SK-N-SH (cell line): Measurements from ENCODE around the gene NUAK1. TPM values are rescaled to one million over a fixed set of nuclear protein-coding genes. Genes with fewer than 3 reads are reported as not detected.

Experiments
- CTCF ChIA-PET: fragments of 300-600, 350-600 bp; formaldehyde crosslinking; extraction: SDS; loops from one replicate; lab custom pipeline; 2021; lab: Yijun Ruan, JAX
- POLR2A ChIA-PET: fragments of 350-600 bp; sonication (Branson Sonifier 250); formaldehyde crosslinking; extraction: SDS; loops from one replicate; lab custom pipeline; 2020; ENCODE audit warnings: antibody characterized with exemption, inconsistent platforms; lab: Yijun Ruan, JAX
- DNase-seq: peaks from one replicate; pipeline ENCODE4 v3.0.0; 2012
- H2AFZ ChIP-seq: fragments of 200-600 bp; sonication (generic); 2 replicates; pipeline ENCODE4 v1.8.1; 2016; ENCODE audit warnings: antibody characterized with exemption, mild to moderate bottlenecking, low read depth
- H3F3A ChIP-seq: fragments of 200-600 bp; sonication (generic); replicated peaks from 2 replicates; pipeline ENCODE3; 2016; ENCODE audit warnings: antibody characterized with exemption, mild to moderate bottlenecking; ENCODE audit not compliant: insufficient read depth
- H3K27ac ChIP-seq, 2 experiments: fragments of 200-500 bp in 1 of 2; fragments of 200-600 bp in 1 of 2; sonication (Bioruptor generic) in 1 of 2; sonication (generic), shearing (Covaris generic) in 1 of 2; 2 replicates each; pipeline versions ENCODE4 v1.5.1 to v1.6.1; 2014 to 2016; ENCODE audit warnings: low read depth in 2 of 2, inconsistent platforms in 1 of 2, low read length in 1 of 2, mild to moderate bottlenecking in 1 of 2, mixed read lengths in 1 of 2
- H3K27me3 ChIP-seq: fragments of 200-600 bp; sonication (generic), shearing (Covaris generic); 2 replicates; pipeline ENCODE4 v1.6.1; 2016; ENCODE audit warnings: mixed run types; ENCODE audit not compliant: insufficient read depth
- H3K36me3 ChIP-seq, 2 experiments: fragments of 200-500 bp in 1 of 2; fragments of 200-600 bp in 1 of 2; sonication (Bioruptor generic) in 1 of 2; sonication (generic) in 1 of 2; replicated peaks in 1 of 2; 2 replicates each; pipeline versions ENCODE3 to v1.5.1; 2014 to 2016; ENCODE audit warnings: low read length in 1 of 2, mild to moderate bottlenecking in 1 of 2; ENCODE audit not compliant: insufficient read depth in 2 of 2, control insufficient read depth in 1 of 2
- H3K4me1 ChIP-seq, 2 experiments: fragments of 200-500 bp in 1 of 2; fragments of 200-600 bp in 1 of 2; sonication (Bioruptor generic) in 1 of 2; sonication (generic), shearing (Covaris generic) in 1 of 2; 2 replicates each; pipeline versions ENCODE4 v1.5.1 to v1.6.1; 2014 to 2016; ENCODE audit warnings: low read depth in 1 of 2, low read length in 1 of 2, mixed run types in 1 of 2; ENCODE audit not compliant: insufficient read depth in 2 of 2, control insufficient read depth in 1 of 2
- H3K4me2 ChIP-seq: fragments of 200-600 bp; sonication (generic), shearing (Covaris generic); 2 replicates; pipeline ENCODE4 v1.6.1; 2017; ENCODE audit warnings: mixed run types
- H3K4me3 ChIP-seq, 2 experiments: fragments of 200-500 bp in 1 of 2; fragments of 200-600 bp in 1 of 2; sonication (Bioruptor generic) in 1 of 2; sonication (generic), shearing (Covaris generic) in 1 of 2; 2 replicates each; pipeline versions ENCODE4 v1.5.1 to v1.8.1; 2014 to 2016; ENCODE audit warnings: low read depth in 2 of 2, inconsistent platforms in 1 of 2, low read length in 1 of 2, mild to moderate bottlenecking in 1 of 2, mixed read lengths in 1 of 2, moderate library complexity in 1 of 2
- H3K79me2 ChIP-seq: fragments of 200-600 bp; sonication (generic); 2 replicates; pipeline ENCODE4 v1.8.1; 2017; ENCODE audit warnings: mild to moderate bottlenecking; ENCODE audit not compliant: insufficient read depth
- H3K9ac ChIP-seq: fragments of 200-600 bp; sonication (generic); 2 replicates; pipeline ENCODE4 v1.6.1; 2017; ENCODE audit warnings: mixed run types
- H3K9me2 ChIP-seq: fragments of 200-600 bp; sonication (generic); 2 replicates; pipeline ENCODE4 v1.6.1; 2017; ENCODE audit warnings: mixed run types
- H3K9me3 ChIP-seq: fragments of 200-600 bp; sonication (generic); 2 replicates; pipeline ENCODE4 v1.6.1; 2017; ENCODE audit warnings: mixed run types, mild to moderate bottlenecking, moderate library complexity
- H4K20me1 ChIP-seq: fragments of 200-600 bp; sonication (generic); 2 replicates; pipeline ENCODE4 v1.6.1; 2017; ENCODE audit warnings: mild to moderate bottlenecking, mixed run types; ENCODE audit not compliant: insufficient read depth
- CHD2 ChIP-seq: fragments of 150-350 bp; IDR thresholded peaks from 2 replicates; pipeline ENCODE4 v1.6.1; 2018; ENCODE audit warnings: low read length; ENCODE audit not compliant: partially characterized antibody
- ELF1 ChIP-seq: IDR thresholded peaks from 2 replicates; pipeline ENCODE4 v1.4.0; 2012
- EZH2phosphoT487 ChIP-seq: fragments of 200-600 bp; sonication (generic); IDR thresholded peaks from 2 replicates; pipeline ENCODE4 v1.6.1; 2017; ENCODE audit warnings: low read depth, mixed run types, mild to moderate bottlenecking, antibody characterized with exemption, moderate library complexity, borderline replicate concordance
- FOXJ3 ChIP-seq: sonication (generic); formaldehyde crosslinking; IDR thresholded peaks from 2 replicates; pipeline ENCODE4 v1.5.1; 2020; ENCODE audit warnings: mild to moderate bottlenecking, missing genetic modification reagents
- GABPA ChIP-seq: IDR thresholded peaks from 2 replicates; pipeline ENCODE4 v1.4.0; 2012; ENCODE audit warnings: low read depth, mild to moderate bottlenecking
- GATA2 ChIP-seq: sonication (generic); formaldehyde crosslinking; IDR thresholded peaks from 2 replicates; pipeline ENCODE4 v1.5.0; 2020; ENCODE audit warnings: mild to moderate bottlenecking, missing genetic modification reagents
- JUND ChIP-seq: IDR thresholded peaks from 2 replicates; pipeline ENCODE4 v1.4.0; 2012
- MXI1 ChIP-seq: IDR thresholded peaks from 2 replicates; pipeline ENCODE4 v1.6.1; 2012; ENCODE audit warnings: mild to moderate bottlenecking, low read depth, low read length, improper control_type of control experiment
- NRF1 ChIP-seq: IDR thresholded peaks from 2 replicates; pipeline ENCODE4 v1.6.1; 2012; ENCODE audit warnings: low read depth, mild to moderate bottlenecking, low read length
- POLR2AphosphoS5 ChIP-seq: IDR thresholded peaks from 2 replicates; pipeline ENCODE4 v1.6.1; 2012; ENCODE audit warnings: low read depth, low read length
- RXRA ChIP-seq: IDR thresholded peaks from 2 replicates; pipeline ENCODE4 v1.4.0; 2012; ENCODE audit warnings: low read depth, mild to moderate bottlenecking, borderline replicate concordance
- SMC3 ChIP-seq: IDR thresholded peaks from 2 replicates; pipeline ENCODE4 v1.6.1; 2012; ENCODE audit warnings: low read depth, low read length, improper control_type of control experiment
- TAF1 ChIP-seq: IDR thresholded peaks from 2 replicates; pipeline ENCODE4 v1.6.1; 2012; ENCODE audit warnings: low read depth, mild to moderate bottlenecking, low read length, moderate library complexity, borderline replicate concordance
- TCF12 ChIP-seq: IDR thresholded peaks from 2 replicates; pipeline ENCODE4 v1.4.0; 2012
- TEAD4 ChIP-seq: IDR thresholded peaks from 2 replicates; pipeline ENCODE4 v1.4.0; 2012; ENCODE audit warnings: mild to moderate bottlenecking, borderline replicate concordance; ENCODE audit not compliant: insufficient read depth
- WGBS: methylation state at CpG from one replicate; pipeline ENCODE4 v1.1.6; 2017; ENCODE audit warnings: low lambda C conversion rate; 5-methylcytosine and 5-hydroxymethylcytosine counted together
- polyA plus RNA-seq, 3 experiments: library from polyadenylated mRNA; depleted of rRNA; stranded (reverse); fragments of >200 nt; gene quantifications; 2 replicates each; pipeline ENCODE4 v1.2.3, GENCODE V29; 2012
- TF ChIP-seq, protein P1 (sequence below): IDR thresholded peaks from 2 replicates; pipeline ENCODE4; 2012
- TF ChIP-seq, protein P2 (sequence below): fragments of 150-350 bp; IDR thresholded peaks from 2 replicates; pipeline ENCODE4 v1.6.1; 2017; ENCODE audit warnings: antibody characterized with exemption, low read length, low read depth, borderline replicate concordance
- TF ChIP-seq, protein P3 (sequence below): IDR thresholded peaks from 2 replicates; pipeline ENCODE4 v1.4.0; 2012; ENCODE audit warnings: low read depth
- TF ChIP-seq, protein P4 (sequence below): fragments of 150-350 bp; IDR thresholded peaks from 2 replicates; pipeline ENCODE4 v1.6.1; 2016; ENCODE audit warnings: mild to moderate bottlenecking, low read depth, low read length
- TF ChIP-seq, protein P5 (sequence below): IDR thresholded peaks from 2 replicates; pipeline ENCODE4 v1.4.0; 2012; ENCODE audit warnings: low read depth, borderline replicate concordance
- TF ChIP-seq, protein P6 (sequence below): IDR thresholded peaks from 2 replicates; pipeline ENCODE4 v1.4.0; 2012; ENCODE audit warnings: low read depth, borderline replicate concordance

The NUAK1 gene
- polyA plus RNA-seq, 1 of the 3 experiments (the other 2 are of a cell fraction) = 8.1 TPM

DNA sequence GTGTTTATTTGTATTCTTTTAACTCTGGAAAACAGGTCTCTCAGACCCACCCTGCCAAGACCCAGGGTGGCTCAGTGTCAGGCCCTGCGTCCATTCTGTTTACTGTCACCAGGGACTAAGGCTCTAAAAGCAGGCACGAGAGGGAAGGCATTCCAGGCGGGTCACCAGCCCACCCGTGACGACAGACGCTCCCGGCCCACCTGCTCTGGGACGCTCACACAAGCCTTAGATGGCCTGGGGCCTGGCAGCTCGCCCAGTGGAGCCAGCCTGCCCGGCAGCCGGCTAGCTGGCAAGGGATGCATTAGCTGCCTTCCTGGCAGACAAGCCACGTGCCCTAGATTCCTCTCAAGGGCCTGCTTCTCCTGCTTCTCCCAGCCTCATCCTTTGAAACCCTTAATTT, 9.2 kb upstream of the NUAK1 start (continued):
- TF ChIP-seq, protein P1, sequence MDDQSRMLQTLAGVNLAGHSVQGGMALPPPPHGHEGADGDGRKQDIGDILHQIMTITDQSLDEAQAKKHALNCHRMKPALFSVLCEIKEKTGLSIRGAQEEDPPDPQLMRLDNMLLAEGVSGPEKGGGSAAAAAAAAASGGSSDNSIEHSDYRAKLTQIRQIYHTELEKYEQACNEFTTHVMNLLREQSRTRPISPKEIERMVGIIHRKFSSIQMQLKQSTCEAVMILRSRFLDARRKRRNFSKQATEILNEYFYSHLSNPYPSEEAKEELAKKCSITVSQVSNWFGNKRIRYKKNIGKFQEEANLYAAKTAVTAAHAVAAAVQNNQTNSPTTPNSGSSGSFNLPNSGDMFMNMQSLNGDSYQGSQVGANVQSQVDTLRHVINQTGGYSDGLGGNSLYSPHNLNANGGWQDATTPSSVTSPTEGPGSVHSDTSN = no peak
- TF ChIP-seq FOXJ3 (CRISPR knock-in tag) (0 out of 2 replicates have a peak, but pooled peaks have one; percentile 50), GABPA (no peak), TAF1 (no peak), TCF12 (peak; percentile 34; the same call in 1 of the 2 replicates)
- TF ChIP-seq, protein P2, sequence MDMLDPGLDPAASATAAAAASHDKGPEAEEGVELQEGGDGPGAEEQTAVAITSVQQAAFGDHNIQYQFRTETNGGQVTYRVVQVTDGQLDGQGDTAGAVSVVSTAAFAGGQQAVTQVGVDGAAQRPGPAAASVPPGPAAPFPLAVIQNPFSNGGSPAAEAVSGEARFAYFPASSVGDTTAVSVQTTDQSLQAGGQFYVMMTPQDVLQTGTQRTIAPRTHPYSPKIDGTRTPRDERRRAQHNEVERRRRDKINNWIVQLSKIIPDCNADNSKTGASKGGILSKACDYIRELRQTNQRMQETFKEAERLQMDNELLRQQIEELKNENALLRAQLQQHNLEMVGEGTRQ = no peak
- TF ChIP-seq, protein P3, sequence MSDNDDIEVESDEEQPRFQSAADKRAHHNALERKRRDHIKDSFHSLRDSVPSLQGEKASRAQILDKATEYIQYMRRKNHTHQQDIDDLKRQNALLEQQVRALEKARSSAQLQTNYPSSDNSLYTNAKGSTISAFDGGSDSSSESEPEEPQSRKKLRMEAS = peak; percentile 77

DNA sequence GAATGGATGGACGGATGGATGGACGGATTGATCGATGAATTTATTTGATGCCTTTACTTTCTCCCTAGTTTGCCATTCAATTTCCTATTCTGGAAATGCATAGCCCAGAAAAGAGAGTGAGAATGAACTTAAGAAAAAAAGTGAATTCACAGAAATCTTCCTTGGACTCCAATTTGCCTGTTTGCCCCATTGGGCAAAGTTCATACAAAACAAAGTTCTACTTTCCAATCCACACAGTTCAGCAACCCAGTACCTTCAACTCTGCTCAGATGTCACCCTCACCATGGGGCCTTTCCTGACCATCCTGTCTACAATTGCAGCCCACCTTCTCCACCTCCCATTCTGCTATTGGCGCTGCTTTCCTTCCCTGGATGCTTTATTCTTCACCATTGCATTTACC, 8.2 kb upstream of the NUAK1 start:
- peaks cover 4% of the 10 kb centered on the region; the same call in 1 of the 2 replicates for H3K79me2 ChIP-seq
- H3K36me3 ChIP-seq = no peaks in the 10 kb centered on the region
- no peaks in the 10 kb centered on the region for H3K9me2 ChIP-seq
- peaks cover 14% of the 10 kb centered on the region for H3F3A ChIP-seq
- ChIA-PET POLR2A (no interaction called here), CTCF (interaction anchor here (2.6 to 3.5 kb wide), 2 partner anchors 10 kb away, joined by 8 to 29 read pairs; no protein-coding TSS in a partner anchor)
- no peak overlapping the region for H3K4me2 ChIP-seq
- H4K20me1 ChIP-seq = no peaks in the 10 kb centered on the region
- H3K9ac ChIP-seq = no peak overlapping the region
- no peaks in the 10 kb centered on the region for H3K27me3 ChIP-seq
- no peaks in the 10 kb centered on the region for H3K9me3 ChIP-seq
- H3K4me3 ChIP-seq = no peak overlapping the region
- no peak overlapping the region for H3K27ac ChIP-seq
- 94% methylated on average over 4 of the region's 4 CpGs for WGBS
- TF ChIP-seq POLR2AphosphoS5 (no peak), ELF1 (no peak), GATA2 (CRISPR knock-in tag) (no peak), NRF1 (no peak), CHD2 (no peak), RXRA (no peak), EZH2phosphoT487 (no peak), TEAD4 (no peak), SMC3 (no peak), MXI1 (no peak), JUND (no peak)
- TF ChIP-seq, protein P2 = no peak
- TF ChIP-seq, protein P4, sequence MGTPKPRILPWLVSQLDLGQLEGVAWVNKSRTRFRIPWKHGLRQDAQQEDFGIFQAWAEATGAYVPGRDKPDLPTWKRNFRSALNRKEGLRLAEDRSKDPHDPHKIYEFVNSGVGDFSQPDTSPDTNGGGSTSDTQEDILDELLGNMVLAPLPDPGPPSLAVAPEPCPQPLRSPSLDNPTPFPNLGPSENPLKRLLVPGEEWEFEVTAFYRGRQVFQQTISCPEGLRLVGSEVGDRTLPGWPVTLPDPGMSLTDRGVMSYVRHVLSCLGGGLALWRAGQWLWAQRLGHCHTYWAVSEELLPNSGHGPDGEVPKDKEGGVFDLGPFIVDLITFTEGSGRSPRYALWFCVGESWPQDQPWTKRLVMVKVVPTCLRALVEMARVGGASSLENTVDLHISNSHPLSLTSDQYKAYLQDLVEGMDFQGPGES = no peak
- TF ChIP-seq, protein P5, sequence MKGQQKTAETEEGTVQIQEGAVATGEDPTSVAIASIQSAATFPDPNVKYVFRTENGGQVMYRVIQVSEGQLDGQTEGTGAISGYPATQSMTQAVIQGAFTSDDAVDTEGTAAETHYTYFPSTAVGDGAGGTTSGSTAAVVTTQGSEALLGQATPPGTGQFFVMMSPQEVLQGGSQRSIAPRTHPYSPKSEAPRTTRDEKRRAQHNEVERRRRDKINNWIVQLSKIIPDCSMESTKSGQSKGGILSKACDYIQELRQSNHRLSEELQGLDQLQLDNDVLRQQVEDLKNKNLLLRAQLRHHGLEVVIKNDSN = no peak
- TF ChIP-seq, protein P6, sequence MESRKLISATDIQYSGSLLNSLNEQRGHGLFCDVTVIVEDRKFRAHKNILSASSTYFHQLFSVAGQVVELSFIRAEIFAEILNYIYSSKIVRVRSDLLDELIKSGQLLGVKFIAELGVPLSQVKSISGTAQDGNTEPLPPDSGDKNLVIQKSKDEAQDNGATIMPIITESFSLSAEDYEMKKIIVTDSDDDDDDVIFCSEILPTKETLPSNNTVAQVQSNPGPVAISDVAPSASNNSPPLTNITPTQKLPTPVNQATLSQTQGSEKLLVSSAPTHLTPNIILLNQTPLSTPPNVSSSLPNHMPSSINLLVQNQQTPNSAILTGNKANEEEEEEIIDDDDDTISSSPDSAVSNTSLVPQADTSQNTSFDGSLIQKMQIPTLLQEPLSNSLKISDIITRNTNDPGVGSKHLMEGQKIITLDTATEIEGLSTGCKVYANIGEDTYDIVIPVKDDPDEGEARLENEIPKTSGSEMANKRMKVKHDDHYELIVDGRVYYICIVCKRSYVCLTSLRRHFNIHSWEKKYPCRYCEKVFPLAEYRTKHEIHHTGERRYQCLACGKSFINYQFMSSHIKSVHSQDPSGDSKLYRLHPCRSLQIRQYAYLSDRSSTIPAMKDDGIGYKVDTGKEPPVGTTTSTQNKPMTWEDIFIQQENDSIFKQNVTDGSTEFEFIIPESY = no peak
- TF ChIP-seq, protein P1 = no peak
- TF ChIP-seq, all 33 proteins: peak for 0
- Histone ChIP-seq H2AFZ (no peak overlapping the region), H3K4me1 (peaks cover 0 to 13% of the 10 kb centered on the region in 2 experiments; a peak in 2 of 4 replicates)
- DNase-seq = no peak
